ENCODE data around the gene CHD9.

DNA sequence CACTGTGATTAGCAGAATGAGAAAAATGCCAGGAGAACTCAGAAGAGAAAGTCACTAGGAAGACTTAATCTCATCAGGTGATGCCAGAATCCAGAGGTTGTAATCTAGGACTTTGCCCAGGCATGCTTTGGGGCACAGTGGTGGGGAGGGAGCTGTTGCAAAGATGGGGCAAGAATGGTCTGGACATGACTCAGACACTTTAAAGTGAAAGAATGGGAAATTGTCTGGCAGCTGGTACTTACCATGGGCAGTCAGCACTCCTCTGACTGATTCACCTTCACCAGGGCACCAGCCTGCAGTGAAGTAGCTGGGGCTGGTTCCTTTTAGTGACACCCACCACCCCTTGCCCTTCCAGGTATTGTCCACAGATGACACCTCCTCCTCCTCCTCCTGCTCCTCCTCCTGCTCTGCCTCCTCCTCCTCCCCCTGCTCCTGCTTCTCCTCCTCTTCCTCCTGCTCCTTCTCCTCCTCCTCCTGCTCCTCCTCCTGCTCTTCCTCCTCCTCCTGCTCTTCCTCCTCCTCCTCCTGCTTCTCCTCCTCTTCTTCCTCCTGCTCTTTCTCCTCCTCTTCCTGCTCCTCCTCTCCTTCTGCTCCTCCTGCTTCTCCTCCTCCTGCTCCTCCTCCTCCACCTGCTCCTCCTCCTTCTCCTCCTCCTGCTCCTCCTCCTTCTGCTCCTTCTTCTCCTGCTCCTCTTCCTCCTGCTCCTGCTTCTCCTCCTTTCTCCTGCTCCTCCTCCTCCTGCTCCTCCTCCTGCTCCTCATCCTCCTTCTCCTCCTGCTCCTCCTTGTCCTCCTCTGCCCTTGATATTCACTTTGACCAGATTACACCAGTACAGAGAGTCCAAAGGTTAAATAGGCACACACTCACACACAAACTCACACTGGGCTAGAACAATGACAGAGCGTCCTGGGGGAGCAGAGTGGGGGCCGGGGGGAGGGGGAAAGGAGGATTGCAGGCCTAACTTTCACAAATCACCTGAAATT, 2.0 kb upstream of the CHD9 start, which contains the start of gene CHD9NB:
- TF ChIP-seq POLR2AphosphoS5 (IDR thresholded peaks at IDR 0.05; ENCODE audit: low read depth, low read length) (no peak), TAF1 (IDR thresholded peaks at IDR 0.05; ENCODE audit: borderline replicate concordance, insufficient read depth, low read length) (no peak), SIN3A (IDR thresholded peaks at IDR 0.05; ENCODE audit: borderline replicate concordance, insufficient read depth, low read length) (no peak), FOXP2 (optimal IDR thresholded peaks at IDR 0.05; ENCODE audit: borderline replicate concordance, extremely low read depth, extremely low read length, insufficient read depth) (no peak)
- TF ChIP-seq, protein P1, sequence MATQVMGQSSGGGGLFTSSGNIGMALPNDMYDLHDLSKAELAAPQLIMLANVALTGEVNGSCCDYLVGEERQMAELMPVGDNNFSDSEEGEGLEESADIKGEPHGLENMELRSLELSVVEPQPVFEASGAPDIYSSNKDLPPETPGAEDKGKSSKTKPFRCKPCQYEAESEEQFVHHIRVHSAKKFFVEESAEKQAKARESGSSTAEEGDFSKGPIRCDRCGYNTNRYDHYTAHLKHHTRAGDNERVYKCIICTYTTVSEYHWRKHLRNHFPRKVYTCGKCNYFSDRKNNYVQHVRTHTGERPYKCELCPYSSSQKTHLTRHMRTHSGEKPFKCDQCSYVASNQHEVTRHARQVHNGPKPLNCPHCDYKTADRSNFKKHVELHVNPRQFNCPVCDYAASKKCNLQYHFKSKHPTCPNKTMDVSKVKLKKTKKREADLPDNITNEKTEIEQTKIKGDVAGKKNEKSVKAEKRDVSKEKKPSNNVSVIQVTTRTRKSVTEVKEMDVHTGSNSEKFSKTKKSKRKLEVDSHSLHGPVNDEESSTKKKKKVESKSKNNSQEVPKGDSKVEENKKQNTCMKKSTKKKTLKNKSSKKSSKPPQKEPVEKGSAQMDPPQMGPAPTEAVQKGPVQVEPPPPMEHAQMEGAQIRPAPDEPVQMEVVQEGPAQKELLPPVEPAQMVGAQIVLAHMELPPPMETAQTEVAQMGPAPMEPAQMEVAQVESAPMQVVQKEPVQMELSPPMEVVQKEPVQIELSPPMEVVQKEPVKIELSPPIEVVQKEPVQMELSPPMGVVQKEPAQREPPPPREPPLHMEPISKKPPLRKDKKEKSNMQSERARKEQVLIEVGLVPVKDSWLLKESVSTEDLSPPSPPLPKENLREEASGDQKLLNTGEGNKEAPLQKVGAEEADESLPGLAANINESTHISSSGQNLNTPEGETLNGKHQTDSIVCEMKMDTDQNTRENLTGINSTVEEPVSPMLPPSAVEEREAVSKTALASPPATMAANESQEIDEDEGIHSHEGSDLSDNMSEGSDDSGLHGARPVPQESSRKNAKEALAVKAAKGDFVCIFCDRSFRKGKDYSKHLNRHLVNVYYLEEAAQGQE (IDR thresholded peaks at IDR 0.05; ENCODE audit: insufficient read depth in 1 of 2, low read depth in 2 of 2, low read length in 2 of 2): no peak

All from PFSK-1 (cell line).